ENCODE measurements around the gene ARTN. TPM values are rescaled to one million over a fixed set of nuclear protein-coding genes. Genes with fewer than 3 reads are reported as not detected.

ARTN gene
- polyA plus RNA-seq, 1 experiment = 0.39 TPM

- Histone ChIP-seq H3K4me3 (ENCODE audit: low read depth, low read length) (peak overlapping the region; percentile 39), H3K36me3 (ENCODE audit: control insufficient read depth, insufficient read depth, low read length) (peaks cover 2% of the 10 kb centered on the region), H3K27me3 (ENCODE audit: control insufficient read depth, insufficient read depth, low read length) (no peaks in the 10 kb centered on the region)
- ChIA-PET POLR2A (no interaction called here), CTCF (interaction anchor here (0.6 to 8.7 kb wide), 10 partner anchors 8 to 179 kb away, joined by 3 to 365 read pairs (median 26); no protein-coding TSS in a partner anchor)
- TF ChIP-seq, protein P1, sequence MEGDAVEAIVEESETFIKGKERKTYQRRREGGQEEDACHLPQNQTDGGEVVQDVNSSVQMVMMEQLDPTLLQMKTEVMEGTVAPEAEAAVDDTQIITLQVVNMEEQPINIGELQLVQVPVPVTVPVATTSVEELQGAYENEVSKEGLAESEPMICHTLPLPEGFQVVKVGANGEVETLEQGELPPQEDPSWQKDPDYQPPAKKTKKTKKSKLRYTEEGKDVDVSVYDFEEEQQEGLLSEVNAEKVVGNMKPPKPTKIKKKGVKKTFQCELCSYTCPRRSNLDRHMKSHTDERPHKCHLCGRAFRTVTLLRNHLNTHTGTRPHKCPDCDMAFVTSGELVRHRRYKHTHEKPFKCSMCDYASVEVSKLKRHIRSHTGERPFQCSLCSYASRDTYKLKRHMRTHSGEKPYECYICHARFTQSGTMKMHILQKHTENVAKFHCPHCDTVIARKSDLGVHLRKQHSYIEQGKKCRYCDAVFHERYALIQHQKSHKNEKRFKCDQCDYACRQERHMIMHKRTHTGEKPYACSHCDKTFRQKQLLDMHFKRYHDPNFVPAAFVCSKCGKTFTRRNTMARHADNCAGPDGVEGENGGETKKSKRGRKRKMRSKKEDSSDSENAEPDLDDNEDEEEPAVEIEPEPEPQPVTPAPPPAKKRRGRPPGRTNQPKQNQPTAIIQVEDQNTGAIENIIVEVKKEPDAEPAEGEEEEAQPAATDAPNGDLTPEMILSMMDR (IDR thresholded peaks at IDR 0.05; ENCODE audit: insufficient read depth, low read depth, low read length) = no peak
- DNase-seq (ENCODE audit: low read depth) = no peak
Measured at GRCh38 chr1:43932786-43933385, 715 bp upstream of the ARTN start.

GRCh38 chr1:43934101-43934985, 742 bp downstream of the ARTN start:
- no peak for DNase-seq (ENCODE audit: low read depth)
- Histone ChIP-seq H3K4me3 (ENCODE audit: low read depth, low read length) (no peak overlapping the region), H3K27me3 (ENCODE audit: control insufficient read depth, insufficient read depth, low read length) (no peaks in the 10 kb centered on the region), H3K36me3 (ENCODE audit: control insufficient read depth, insufficient read depth, low read length) (peaks cover 2% of the 10 kb centered on the region)
- POLR2A ChIA-PET = interaction anchor here (0.5 kb wide), 1 partner anchor 124 kb away, joined by 8 read pairs; no protein-coding TSS in a partner anchor
- TF ChIP-seq, protein P1 (IDR thresholded peaks at IDR 0.05; ENCODE audit: insufficient read depth, low read depth, low read length) = peak; percentile 96
- CTCF ChIA-PET = interaction anchor here (0.6 to 8.7 kb wide), 81 partner anchors 9 to 708 kb away, joined by 3 to 365 read pairs (median 6); partner anchors contain the start of genes ATP6V0B, DPH2, IPO13 and KDM4A

- ChIA-PET POLR2A (no interaction called here), CTCF (interaction anchor here (0.6 to 8.7 kb wide), 77 partner anchors 8 to 708 kb away, joined by 3 to 365 read pairs (median 6); partner anchors contain the start of genes ATP6V0B, DPH2, IPO13 and KDM4A)
- Histone ChIP-seq H3K4me3 (ENCODE audit: low read depth, low read length) (no peak overlapping the region), H3K27me3 (ENCODE audit: control insufficient read depth, insufficient read depth, low read length) (no peaks in the 10 kb centered on the region), H3K36me3 (ENCODE audit: control insufficient read depth, insufficient read depth, low read length) (peaks cover 2% of the 10 kb centered on the region)
- no peak for DNase-seq (ENCODE audit: low read depth)
- TF ChIP-seq, protein P1 (IDR thresholded peaks at IDR 0.05; ENCODE audit: insufficient read depth, low read depth, low read length) = no peak
Measured at GRCh38 chr1:43934986-43935324, 1.4 kb downstream of the ARTN start.

- TF ChIP-seq, protein P1 (IDR thresholded peaks at IDR 0.05; ENCODE audit: insufficient read depth, low read depth, low read length) = no peak
- peak overlapping the region; percentile 20 for H3K4me3 ChIP-seq (ENCODE audit: low read depth, low read length)
- H3K36me3 ChIP-seq (ENCODE audit: control insufficient read depth, insufficient read depth, low read length) = no peaks in the 10 kb centered on the region
- no peaks in the 10 kb centered on the region for H3K27me3 ChIP-seq (ENCODE audit: control insufficient read depth, insufficient read depth, low read length)
- CTCF ChIA-PET = interaction anchor here (0.5 to 8.7 kb wide), 36 partner anchors 10 to 1771 kb away, joined by 3 to 365 read pairs (median 7); partner anchors contain the start of genes ATP6V0B, DPH2, IPO13 and PTPRF
- no peak for DNase-seq (ENCODE audit: low read depth)
- POLR2A ChIA-PET = no interaction called here
Measured at GRCh38 chr1:43935711-43936427, 2.3 kb downstream of the ARTN start.
